SIG-M5 treated with dmso at 0.1 percent for 504 hours (cell line): ENCODE data around the gene KIAA0319L.
"Not testable (repeated sequence)": the region's sequence is repeated elsewhere in the genome, so short reads cannot be mapped to it uniquely, and the experiment has no call there.

Experiments used
- DNase-seq: peaks from one replicate; lab custom pipeline; 2025; ENCODE audit not compliant: unreplicated experiment; lab: John Stamatoyannopoulos, UW

The KIAA0319L gene

DNA sequence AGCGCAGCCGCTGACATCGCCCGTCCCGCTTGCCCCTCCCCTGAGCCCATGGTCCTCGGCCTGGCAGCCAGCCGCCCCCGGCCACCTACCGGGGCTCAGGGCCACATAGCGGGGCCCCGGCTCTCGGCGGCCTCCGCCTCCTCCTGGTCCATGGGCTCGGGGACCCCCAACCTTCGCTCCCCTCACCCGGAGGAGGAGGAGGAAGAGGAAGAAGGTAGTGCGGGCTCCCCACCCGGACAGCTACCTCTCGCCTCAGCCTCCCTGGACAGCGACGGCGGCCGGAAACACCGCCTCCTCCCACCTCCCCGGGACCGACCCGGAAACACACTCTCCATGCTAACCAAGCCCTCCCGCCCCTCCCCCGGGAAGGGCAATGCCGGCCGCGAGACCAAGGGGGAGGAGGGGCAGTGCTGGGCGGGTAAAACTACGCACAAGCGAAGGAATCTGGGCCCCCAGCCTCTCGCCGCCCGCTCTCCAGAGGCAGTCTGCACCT lies at the start of gene KIAA0319L:
Gene KIAA0319L, minus strand, starts transcription at position 286 of the 493 bp plus-strand sequence. CDS start 2,912 bp downstream, outside the sequence.
- peak; percentile 75 for DNase-seq

DNA sequence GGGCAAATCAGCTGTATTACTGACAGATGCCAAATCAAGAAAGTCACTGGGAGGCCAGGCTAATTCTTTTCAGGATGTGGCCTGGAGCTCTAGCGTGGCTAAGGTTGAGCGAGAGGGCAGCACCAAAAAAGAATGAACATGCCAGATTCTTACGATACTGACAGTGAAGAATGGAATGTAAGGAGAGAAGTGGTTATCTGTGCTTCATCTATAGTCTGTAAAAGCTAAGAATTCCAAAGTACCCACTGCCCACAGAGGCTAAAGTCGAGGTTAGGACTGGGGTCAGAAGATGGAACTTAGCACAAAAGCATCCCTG lies 48.6 kb upstream of the KIAA0319L start:
- DNase-seq = no peak

DNA sequence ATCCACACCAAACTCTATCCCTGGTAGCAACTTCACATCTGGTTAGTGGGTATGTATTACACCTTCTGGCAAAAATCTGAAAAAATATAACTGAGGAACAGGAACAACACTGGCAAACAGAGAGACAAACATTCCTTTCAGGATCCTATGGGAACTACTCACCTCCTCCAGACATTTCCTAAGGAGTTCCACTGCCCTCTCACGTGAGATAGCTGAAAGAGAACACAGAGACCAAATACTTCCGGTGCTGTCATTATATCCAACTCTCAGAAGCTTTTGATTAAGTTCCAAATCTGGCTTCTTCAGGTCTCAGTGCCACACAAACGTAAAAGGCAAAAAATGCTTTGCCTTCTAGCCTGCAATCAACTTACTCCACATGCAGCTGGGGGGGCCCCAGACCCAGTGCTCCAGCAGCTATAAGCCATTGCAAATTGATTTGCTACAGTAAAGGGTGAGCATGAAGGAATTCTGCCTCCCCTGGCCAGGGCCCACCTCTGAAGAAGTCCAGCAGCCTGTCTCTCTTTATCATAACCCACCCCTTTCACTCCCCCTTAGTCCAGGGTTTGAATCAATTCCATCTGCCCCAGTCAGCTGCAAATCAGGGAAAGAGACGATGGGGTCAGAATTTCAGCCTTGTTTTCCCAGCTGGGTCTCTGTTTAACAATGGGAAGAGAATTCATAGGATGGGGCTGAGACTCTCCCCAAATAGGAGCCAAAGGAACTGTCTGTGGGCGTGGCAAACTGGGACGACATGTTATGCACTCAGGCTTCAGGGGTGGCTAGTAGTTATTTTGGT lies 48.1 kb upstream of the KIAA0319L start:
- DNase-seq = no peak

DNA sequence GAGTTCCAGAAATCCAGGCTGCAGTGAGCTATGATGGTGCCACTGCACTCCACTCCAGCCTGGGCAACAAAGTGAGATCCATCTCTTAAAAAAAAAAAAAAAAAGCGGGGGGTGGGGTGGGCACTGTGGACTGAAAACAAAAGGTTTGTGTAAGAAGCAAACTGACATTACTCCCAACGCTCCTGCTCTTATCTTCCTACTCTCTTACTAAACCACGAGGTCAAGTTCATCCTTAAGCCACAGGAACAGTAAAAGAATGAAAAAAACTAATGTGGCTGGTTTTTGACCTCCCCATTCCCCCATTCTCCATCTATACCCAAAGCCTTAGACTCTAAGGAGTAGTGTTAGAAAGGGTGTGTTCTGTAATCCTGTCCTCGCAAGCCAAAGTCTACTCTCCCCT lies 46.7 kb upstream of the KIAA0319L start:
- no peak for DNase-seq

DNA sequence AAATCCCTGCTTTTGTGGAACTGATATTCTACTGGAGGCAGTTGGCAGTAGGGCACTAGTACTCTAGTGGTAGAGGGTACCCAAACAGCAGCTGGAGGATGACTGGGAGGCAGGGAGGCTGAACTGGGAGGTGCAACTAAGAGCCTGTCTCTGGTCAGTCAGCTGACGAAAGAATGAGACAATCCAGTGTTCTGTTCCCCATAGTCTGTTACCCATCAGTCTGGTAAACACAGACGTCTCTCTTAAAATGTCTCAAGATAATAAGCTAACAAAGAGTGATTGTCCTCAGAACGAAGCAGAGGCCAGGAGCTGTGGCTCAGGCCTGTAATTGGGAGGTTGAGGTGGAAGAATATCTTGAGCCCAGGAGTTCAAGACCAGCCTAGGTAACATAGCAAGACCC lies 46.3 kb upstream of the KIAA0319L start:
- DNase-seq = no peak

DNA sequence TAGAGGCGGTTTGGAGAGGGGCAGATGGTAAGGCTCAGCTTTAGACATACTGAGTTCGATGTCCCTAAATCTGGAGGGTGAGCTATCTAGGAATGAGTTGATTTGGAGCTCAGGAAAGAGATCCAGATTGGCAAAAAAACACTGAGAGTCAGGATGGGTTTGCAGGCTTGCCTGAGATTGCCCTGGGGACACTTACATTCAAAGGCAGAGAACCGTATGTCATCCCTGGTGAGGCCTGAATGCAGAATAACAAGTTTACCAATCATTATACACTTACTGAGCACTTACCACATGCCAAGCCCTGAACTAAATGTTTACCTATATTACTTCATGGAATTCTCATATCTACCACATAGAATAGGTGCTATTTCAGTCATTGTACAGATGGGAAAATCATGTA lies 43.4 kb upstream of the KIAA0319L start:
- DNase-seq = no peak

DNA sequence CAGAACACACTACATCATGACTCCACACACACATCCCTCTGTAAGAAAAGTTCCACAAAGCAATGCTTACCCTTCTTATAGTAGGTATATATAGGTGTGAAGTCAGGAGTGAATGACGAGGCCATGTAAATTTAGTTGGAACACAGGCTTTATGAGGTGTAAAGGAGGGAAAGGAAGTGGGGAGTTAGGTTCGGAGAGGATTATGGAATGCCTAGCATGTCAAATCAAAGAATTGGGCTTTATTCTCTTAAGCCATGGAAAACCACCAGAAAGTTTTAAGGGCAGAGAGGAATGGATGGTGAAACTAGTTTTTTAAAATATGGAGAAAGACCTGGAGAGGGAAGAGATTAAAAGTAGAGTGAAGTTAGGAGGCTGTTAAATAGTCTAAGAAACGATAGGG lies 42.2 kb upstream of the KIAA0319L start:
- no peak for DNase-seq

DNA sequence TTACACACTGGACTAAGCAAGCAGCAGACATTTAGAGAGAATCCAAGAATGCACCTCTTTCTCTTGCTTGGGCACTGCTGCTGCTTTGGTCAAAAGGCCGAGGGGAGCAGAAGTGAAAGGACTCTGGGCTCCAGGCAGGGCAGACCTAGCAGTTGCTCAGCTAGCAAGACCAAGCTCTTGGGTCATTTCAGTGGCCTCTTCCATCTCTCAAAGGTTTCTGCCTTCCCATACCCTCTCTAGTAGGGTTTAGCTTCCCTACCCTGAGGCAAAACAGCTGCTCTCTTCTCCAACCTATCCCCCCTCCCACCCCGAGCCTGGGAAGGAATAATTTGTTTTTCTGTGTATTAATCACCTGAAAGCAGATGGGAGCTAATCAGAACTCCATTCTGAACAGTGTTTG lies 41.7 kb upstream of the KIAA0319L start:
- no peak for DNase-seq

DNA sequence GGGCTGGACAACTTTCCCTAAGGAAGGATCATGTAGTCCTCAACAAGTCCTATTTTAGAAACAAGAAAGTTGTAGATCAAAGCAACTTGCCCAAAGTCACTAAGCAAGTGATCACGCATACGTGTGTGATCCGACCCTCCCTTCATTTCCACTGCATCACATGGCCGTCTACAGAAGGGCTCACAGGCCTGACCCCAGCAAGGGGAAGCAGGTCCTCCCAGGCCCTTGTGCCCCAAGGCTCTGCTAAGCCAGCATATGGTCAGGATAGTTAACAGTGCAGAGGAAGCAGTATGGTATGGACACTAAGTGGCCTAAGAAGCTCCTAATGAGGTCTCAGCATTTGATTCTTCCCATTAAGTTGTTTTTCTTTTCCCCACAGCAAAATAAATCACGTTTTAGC lies 40.7 kb upstream of the KIAA0319L start:
- no peak for DNase-seq

DNA sequence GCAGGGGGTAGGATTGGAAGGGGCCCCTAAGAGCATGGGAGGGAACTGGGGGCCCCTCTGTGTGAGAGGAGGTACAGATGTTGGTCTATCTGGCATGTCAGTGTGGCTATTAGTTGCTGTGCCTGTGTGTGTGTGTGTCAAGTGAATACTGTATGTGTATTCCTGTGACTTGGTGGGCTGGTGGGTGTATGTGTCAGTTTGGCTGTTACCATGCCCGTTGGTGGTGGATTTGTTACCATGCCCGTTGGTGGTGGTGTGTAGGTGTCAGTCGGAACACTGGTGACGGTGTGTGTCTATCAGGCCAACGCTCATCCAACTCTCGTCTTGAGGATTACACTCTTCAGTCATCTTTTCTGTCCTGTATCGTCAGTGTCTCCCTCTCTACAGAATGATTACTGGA lies 38.5 kb upstream of the KIAA0319L start:
- no peak for DNase-seq

DNA sequence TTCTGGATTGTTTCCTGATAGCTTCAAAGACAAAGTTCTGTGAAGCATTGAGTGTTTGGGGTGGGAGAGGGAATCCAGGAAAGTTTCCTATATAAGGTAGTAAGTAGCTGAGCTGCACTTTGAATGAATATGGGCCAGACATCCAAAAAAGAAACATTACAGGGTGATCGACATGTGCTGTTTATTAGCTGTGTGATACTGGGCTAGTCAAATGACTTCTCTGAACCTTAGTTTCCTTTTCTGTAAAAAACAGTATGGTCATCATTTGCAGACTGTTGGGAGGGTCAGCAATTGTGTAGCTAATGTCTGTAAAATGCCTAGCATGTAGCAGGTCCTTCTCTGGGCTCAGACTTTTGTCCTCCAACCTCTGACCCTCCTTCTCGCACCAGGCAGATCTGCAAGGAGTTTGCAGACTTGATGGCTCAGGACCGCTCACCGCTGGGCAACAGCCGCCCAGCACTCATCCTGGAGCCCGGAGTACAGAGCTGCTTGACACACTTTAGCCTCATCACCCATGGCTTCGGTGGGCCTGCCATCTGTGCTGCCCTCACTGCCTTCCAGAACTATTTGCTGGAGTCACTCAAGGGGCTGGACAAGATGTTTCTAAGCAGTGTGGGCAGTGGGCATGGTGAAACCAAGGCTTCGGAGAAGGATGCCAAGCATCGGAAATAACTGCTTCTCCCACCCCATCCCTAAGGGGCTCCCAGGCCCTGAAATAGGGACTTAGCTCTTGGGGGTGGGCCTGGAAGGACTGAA lies 37.0 kb upstream of the KIAA0319L start:
- no peak for DNase-seq

DNA sequence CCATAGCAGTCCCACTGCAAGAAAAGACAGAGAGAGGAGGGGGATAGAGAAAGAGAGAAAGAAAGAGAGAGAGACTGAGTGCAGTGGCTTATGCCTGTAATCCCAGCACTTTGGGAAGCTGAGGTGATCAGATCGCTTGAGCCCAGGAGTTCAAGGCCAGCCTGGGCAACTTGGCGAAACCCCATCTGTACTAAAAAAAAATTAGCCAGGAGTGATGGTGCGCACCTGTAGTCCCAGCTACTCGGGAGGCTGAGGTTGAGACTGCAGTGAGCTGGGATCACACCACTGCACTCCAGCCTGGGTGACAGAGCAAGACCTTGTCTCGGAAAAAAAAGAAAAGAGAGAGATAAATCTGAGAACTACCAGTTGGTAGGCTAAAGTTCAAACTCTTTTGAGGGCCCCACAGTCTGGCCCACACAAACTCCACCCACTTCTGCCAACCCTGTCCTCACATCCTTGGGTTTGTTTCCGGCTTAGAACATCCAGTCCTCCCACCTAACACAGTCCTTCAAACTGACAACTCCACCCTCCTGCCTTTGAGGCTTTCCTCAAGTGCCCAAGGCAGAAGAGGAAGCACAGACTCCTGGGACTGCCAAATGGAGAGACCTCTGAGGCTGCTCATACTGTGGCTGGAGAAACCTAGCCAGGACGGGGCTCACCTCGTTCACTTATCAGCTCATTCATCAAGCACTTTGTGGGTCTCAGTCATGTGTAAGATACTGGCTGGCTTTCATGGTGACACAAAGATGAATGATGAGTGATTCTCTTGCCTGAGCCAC lies 36.0 kb upstream of the KIAA0319L start:
- DNase-seq = no peak

DNA sequence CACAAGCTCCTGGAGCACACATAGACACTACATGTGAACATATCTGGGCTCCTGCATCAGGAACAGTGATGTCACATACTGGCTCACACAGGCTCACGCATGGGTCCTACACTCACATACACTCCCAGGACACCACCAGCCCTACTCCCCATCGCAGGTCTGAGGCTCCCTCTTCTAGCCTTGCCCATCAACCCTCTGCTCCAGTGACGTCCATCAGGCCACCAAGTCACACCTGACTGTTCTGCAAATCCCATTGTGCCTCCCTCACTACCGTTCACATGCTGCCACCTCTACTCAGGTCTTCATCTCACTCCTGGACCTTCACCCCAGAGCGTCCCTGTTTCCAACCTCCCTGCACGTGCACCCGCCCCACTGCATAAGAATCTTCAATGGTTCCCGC lies 34.0 kb upstream of the KIAA0319L start:
- no peak for DNase-seq

DNA sequence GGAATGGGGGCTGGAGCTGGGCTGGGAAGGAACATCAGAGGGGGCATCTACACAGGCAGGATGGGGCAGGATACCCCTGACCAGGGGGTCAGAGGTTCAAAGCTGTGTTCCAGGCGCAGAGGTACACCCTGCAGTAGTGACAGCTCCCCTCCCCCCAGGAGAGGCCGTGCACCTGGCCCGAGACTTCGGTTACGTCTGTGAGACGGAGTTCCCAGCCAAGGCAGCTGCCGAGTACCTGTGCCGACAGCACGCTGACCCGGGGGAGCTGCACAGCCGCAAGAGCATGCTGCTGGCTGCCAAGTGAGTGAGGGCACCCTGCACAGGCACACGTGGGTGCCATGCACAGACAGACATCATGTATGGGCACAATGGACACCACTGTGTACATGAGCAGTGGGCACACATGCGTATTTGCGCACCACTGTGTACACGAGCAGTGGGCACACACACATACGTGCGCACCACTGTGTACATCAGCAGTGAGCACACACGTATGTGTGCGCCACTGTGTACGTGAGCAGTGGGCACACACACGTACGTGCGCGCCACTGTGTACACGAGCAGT lies 33.4 kb upstream of the KIAA0319L start:
- no peak for DNase-seq

DNA sequence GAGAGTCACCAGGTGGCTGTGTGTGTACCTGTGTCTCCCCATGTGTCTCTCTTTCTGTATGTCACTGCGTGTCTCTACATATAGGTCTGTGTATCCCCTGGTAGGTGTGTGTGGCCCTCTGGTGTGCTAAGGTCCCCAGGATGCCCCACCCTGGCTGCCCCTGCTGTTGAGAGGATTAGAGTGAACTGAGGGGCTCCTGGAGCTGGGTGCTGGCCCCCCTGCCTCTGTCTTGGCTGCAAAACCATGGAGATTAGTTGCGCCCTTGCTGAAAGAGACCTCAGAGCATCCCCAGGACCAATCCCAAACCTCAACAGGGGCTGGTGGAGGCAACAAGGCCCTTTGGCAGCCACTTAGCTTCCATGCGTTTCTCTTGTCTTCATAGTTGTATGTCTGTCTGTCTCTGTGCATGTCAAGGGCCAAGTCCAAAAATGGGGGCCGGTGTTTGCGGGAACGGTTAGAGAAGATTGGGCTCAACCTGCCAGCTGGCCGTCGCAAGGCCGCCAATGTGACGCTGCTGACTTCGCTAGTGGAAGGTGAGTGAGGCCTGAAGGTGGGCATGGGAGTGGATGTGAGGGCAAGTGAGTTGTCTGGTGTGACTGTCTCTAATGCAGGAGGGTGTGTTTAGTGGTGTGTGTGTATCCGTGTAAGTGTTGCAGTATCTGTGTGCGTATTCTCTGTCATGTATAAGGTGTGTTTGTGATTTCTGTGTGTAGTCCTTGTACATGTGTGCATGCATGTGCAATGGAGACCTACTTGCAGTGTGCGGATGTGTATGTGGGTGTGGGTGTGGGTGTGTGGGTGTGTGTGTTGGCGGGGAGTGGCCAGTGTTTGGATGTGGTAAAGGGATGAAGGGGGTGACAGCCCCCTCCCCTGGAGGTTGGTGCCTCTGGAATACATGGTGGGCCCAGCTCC lies 32.6 kb upstream of the KIAA0319L start:
- no peak for DNase-seq

DNA sequence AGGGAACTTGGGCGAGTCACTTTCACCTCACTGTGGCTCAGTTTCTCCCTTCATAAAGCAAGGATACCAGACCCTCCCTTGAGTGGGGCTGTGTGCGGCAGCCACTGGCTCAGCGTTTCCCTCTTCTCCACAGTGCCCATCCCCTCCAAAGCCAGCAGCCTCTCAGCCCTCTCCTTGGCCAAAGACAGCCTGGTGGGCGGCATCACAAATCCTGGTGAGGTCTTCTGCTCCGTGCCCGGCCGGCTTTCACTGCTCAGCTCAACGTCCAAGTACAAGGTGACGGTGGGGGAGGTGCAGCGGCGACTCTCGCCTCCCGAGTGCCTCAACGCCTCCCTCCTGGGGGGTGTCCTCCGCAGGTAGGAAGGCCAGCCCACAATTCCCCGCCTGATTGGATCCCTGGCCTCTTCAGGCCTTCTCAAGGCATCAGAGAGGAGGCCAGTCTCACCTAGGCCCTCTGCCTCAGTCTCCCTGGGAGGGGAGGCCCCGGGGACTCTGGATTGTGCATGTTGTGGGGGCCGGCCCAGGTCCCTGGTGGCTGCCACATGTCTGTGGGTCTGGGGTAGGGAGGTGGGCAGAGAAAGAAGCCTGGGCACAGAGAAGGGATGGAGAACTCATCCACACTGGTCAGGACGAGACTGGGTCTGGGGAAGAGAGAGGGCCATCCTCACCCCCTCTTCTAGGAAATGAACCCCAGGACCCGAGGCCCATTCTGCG lies 31.2 kb upstream of the KIAA0319L start:
- DNase-seq = no peak

DNA sequence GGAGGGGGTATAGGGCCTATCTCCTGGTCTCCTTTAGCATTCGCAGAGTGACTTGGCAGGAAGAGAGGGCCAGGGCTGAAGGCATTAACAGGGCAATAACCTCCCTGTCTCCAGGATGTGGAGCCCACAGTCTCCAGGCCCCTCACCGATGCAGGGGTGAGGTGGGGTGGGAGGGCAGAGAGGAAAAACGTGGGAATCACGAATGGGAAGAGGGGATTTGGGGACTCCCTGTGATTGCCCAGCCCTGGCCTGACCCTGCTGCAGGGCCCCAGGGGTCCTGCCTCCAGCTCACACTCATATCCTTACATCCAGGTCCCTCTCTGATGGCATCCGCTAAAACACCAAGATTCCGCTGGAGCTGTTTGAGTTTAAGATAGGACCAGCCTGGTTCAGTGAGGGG lies 30.5 kb upstream of the KIAA0319L start:
- no peak for DNase-seq

DNA sequence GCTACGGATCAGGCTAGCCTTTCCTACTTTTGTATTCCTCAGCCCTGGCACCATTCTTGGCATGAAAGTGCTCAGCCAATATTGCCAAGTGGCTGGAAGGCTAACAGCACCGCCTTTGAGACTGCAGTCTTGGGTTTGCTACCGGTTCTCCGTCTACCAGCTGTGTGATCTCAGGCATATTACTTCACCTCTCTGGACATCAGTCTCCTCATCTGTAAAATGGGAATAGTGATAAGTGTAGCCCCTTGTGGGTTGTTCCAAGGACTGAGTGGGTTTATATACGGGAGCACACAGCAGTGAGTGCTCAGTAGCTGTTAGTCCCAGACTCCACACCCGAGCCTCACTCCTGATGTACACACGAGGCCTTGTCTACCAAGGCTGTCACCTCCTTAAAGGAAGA lies 29.6 kb upstream of the KIAA0319L start:
- no peak for DNase-seq

DNA sequence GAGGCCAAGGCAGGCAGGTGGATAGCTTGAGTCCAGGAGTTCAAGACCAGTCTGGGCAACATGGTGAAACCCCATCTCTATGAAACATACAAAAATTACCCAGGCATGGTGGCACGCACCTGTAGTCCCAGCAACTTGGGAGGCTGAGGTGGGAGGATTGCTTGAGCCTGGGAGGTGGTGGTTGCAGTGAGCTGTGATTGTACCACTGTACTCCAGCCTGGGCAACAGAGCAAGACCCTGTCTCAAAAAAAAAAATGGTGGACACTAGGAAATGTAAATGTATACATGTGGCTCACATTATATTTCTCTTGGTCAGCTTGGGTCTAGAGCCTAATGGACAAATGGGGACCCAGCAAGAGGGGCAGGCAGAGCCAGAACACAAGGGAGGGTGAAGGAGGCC lies 28.6 kb upstream of the KIAA0319L start:
- DNase-seq = not testable (repeated sequence)

DNA sequence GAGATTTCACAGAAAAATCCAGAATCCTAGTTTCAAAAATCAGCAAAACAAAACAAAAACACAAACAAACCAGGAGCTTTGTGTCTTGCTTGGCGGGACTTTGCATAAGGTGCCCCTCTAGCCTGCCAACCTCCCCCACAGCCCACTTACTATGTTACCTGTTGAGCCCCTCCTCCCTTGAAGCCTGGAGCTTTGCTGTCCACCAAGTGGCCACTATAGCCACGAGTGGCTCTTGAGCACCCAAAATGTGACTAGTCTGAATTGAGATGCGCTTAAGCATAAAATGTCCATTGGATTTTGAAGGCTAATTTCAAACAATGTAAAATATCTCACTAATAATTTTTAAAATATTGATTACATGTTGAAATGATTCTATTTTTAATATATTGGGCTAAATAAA lies 28.1 kb upstream of the KIAA0319L start:
- no peak for DNase-seq
